Measurements from ENCODE around the gene ZNF609. TPM values are rescaled to one million over a fixed set of nuclear protein-coding genes. Genes with fewer than 3 reads are reported as not detected.

Gene ZNF609
- total RNA-seq, 2 donors from 2014 or later: 17.9 to 22.7 TPM

GRCh38 chr15:64528871-64529270 is 68.5 kb downstream of the ZNF609 start:
- Histone ChIP-seq H3K27me3 (no peaks in the 10 kb centered on the region), H3K9me3 (no peaks in the 10 kb centered on the region), H3K27ac (no peak overlapping the region), H3K4me1 (peaks cover 9% of the 10 kb centered on the region), H3K36me3 (replicated peaks in 1 of 2; ENCODE audit: insufficient read depth in 1 of 2, low read depth in 2 of 2) (no peaks in the 10 kb centered on the region), H3K4me3 (no peak overlapping the region)
- TF ChIP-seq CTCF (IDR thresholded peaks at IDR 0.05): no peak
- no peak for TF ChIP-seq POLR2A (IDR thresholded peaks at IDR 0.05)
- no peak for DNase-seq
- intact Hi-C loops (cut with DNase I): no loop called here
- WGBS, 2 donors: 89 to 98% methylated on average over 3 to 10 of the region's 10 CpGs
- ATAC-seq: no peak

GRCh38 chr15:64530472-64530871 is 70.1 kb downstream of the ZNF609 start:
- Histone ChIP-seq H3K4me3 (no peak overlapping the region), H3K9me3 (no peaks in the 10 kb centered on the region), H3K4me1 (no peaks in the 10 kb centered on the region), H3K36me3 (replicated peaks in 1 of 2; ENCODE audit: insufficient read depth in 1 of 2, low read depth in 2 of 2) (no peaks in the 10 kb centered on the region), H3K27ac (no peak overlapping the region), H3K27me3 (no peaks in the 10 kb centered on the region)
- ATAC-seq (no peak), DNase-seq (no peak)
- TF ChIP-seq CTCF (IDR thresholded peaks at IDR 0.05) (no peak), POLR2A (IDR thresholded peaks at IDR 0.05) (no peak)
- WGBS, 2 donors: 11 to 18% methylated on average over 1 of the region's 1 CpG
- intact Hi-C loops (cut with DNase I): no loop called here

GRCh38 chr15:64530918-64531317 is 70.5 kb downstream of the ZNF609 start:
- Histone ChIP-seq H3K9me3 (no peaks in the 10 kb centered on the region), H3K4me1 (peaks cover under 1% of the 10 kb centered on the region)
- no peak for TF ChIP-seq CTCF (IDR thresholded peaks at IDR 0.05)
- TF ChIP-seq POLR2A (IDR thresholded peaks at IDR 0.05): no peak

GRCh38 chr15:64532521-64533315 is 72.3 kb downstream of the ZNF609 start:
- TF ChIP-seq CTCF (IDR thresholded peaks at IDR 0.05): no peak
- TF ChIP-seq POLR2A (IDR thresholded peaks at IDR 0.05): no peak
- Histone ChIP-seq H3K27ac (no peak overlapping the region), H3K27me3 (no peaks in the 10 kb centered on the region), H3K9me3 (no peaks in the 10 kb centered on the region), H3K4me1 (peaks cover 3% of the 10 kb centered on the region), H3K4me3 (no peak overlapping the region), H3K36me3 (replicated peaks in 1 of 2; ENCODE audit: insufficient read depth in 1 of 2, low read depth in 2 of 2) (no peaks in the 10 kb centered on the region)
- no peak for ATAC-seq
- intact Hi-C loops (cut with DNase I): no loop called here
- WGBS, 2 donors: 84 to 90% methylated on average over 12 of the region's 12 CpGs
- DNase-seq: no peak

More at GRCh38 chr15:64530918-64531317, 70.5 kb downstream of the ZNF609 start:
- H3K36me3 ChIP-seq (replicated peaks in 1 of 2; ENCODE audit: insufficient read depth in 1 of 2, low read depth in 2 of 2): no peaks in the 10 kb centered on the region
- ATAC-seq (no peak), DNase-seq (no peak)
- H3K4me3 ChIP-seq: no peak overlapping the region
- H3K27ac ChIP-seq: no peak overlapping the region
- H3K27me3 ChIP-seq: no peaks in the 10 kb centered on the region
- intact Hi-C loops (cut with DNase I): no loop called here

Data from body of pancreas (tissue), 4 donors.